Measurements from ENCODE around the gene COMT. TPM values are rescaled to one million over a fixed set of nuclear protein-coding genes. Genes with fewer than 3 reads are reported as not detected.

Gene COMT
- total and polyA plus RNA-seq, 5 donors from 2014 or later = 27.3 to 106 (median 93.0) TPM

- H3K27ac ChIP-seq (ENCODE audit: insufficient read depth, low read length, poor library complexity, severe bottlenecking) = no peak overlapping the region
- H3K9me3 ChIP-seq (ENCODE audit: control insufficient read depth in 2 of 2, low read length in 2 of 2) = no peaks in the 10 kb centered on the region
- peaks cover 5 to 43% (median 22%) of the 10 kb centered on the region in 4 donors for H3K4me1 Mint-ChIP-seq
- H3K9me3 Mint-ChIP-seq = no peaks in the 10 kb centered on the region
- H3K4me3 ChIP-seq (ENCODE audit: low read depth, low read length) = no peak overlapping the region
- peaks cover 2% of the 10 kb centered on the region for H3K36me3 ChIP-seq (ENCODE audit: control insufficient read depth, insufficient read depth, low read length)
- H3K27me3 ChIP-seq (ENCODE audit: control insufficient read depth, insufficient read depth, low read length) = no peaks in the 10 kb centered on the region
- no peaks in the 10 kb centered on the region for H3K27me3 Mint-ChIP-seq
- DNase-seq (no peak), ATAC-seq (ENCODE audit: low read depth in 2 of 2) (no peak)
- H3K36me3 Mint-ChIP-seq = peaks cover 14% of the 10 kb centered on the region
- H3K4me1 ChIP-seq (ENCODE audit: control insufficient read depth, insufficient read depth, low read length, poor library complexity, severe bottlenecking) = peaks cover 29% of the 10 kb centered on the region
- H3K27ac Mint-ChIP-seq = peak overlapping the region in 1 of 3 donors; percentile 26
- no peak overlapping the region for H3K4me3 Mint-ChIP-seq
Observed at GRCh38 chr22:19898145-19898544, 43.4 kb upstream of the COMT start.

DNA sequence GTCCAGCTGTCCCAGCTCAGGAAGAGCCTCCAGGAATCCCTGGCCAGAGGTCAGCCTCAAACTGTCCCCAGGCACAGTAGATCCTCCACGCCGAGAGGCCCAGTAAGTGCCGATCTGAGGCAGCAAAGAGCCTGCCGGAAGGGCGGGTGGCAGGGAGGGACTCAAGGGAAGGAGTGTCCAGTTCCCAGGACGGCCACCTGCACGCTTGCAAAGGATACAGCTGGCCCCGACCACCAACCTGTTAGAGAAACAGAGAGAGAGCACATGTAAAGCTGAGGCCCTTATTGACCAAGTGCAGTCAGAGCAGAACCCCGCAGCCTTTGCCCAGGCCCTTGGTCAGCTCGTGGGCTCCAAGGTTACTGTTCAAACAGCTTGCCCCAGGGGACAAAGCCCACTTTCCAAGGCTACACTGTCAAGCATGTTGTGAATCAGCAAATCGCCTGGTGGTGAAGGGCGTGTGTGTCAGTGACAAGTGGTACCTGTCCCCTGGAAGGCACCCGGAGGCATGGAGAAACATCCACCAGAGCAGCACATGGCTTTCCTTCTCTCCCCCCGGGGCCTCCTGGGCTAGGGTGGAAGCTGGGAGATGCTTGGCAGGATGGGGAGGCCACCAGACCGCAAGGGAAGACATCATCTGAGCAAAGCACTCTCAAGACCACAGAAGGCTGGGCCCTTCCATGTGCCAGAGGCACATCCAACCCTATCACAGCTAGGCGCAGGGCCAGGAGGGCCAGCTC, 42.6 kb upstream of the COMT start:
- H3K27ac ChIP-seq (ENCODE audit: insufficient read depth, low read length, poor library complexity, severe bottlenecking) = no peak overlapping the region
- no peaks in the 10 kb centered on the region for H3K9me3 ChIP-seq (ENCODE audit: control insufficient read depth in 2 of 2, low read length in 2 of 2)
- no peaks in the 10 kb centered on the region for H3K27me3 Mint-ChIP-seq
- DNase-seq (no peak), ATAC-seq (ENCODE audit: low read depth in 2 of 2) (no peak)
- peaks cover 2% of the 10 kb centered on the region for H3K36me3 ChIP-seq (ENCODE audit: control insufficient read depth, insufficient read depth, low read length)
- no peaks in the 10 kb centered on the region for H3K9me3 Mint-ChIP-seq
- H3K27ac Mint-ChIP-seq = peak overlapping the region in 1 of 3 donors; percentile 54
- H3K4me3 ChIP-seq (ENCODE audit: low read depth, low read length) = no peak overlapping the region
- no peak overlapping the region for H3K4me3 Mint-ChIP-seq
- peaks cover 5 to 35% (median 18%) of the 10 kb centered on the region in 4 donors for H3K4me1 Mint-ChIP-seq
- H3K4me1 ChIP-seq (ENCODE audit: control insufficient read depth, insufficient read depth, low read length, poor library complexity, severe bottlenecking) = peaks cover 21% of the 10 kb centered on the region
- H3K36me3 Mint-ChIP-seq = peaks cover 9% of the 10 kb centered on the region
- no peaks in the 10 kb centered on the region for H3K27me3 ChIP-seq (ENCODE audit: control insufficient read depth, insufficient read depth, low read length)

DNA sequence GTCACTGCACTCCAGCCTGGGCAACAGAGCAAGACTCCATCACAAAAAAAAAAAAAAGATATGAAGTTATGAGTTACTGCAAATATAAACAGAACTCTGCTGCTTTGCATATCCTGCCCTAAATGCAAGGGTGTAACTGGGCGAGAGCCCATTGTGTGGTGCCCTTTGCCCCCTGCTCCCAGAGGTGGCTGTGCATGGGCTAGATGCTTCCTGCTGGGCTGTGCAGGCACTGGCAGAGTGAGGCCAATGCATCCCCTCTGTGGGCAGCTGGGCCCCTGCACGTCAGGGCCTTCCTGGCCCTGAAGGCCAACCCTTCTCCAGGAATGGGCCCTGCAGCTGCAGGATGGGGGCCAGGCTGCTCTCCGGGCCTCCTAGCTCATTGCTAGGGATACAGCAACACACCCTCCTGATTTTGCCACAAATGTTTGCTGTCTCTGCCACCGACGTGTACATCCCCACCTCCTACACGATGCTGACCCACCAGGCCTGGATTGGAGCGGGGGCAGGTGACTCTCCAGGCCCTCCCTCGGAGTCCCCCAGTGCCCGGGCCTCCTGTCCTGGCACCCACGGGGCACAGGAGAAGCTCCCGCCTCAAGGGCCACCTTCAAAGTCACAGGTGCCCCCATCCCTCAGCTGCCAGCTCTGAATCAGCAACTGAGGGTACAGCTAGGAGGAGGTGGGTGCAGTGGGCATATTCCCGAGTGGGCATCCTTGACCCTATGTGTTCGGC, 40.7 kb upstream of the COMT start:
- Mint-ChIP-seq H3K4me1 (peaks cover 0 to 17% (median 11%) of the 10 kb centered on the region in 4 donors), H3K27ac (no peak overlapping the region), H3K4me3 (no peak overlapping the region), H3K27me3 (no peaks in the 10 kb centered on the region), H3K36me3 (peaks cover 6% of the 10 kb centered on the region), H3K9me3 (no peaks in the 10 kb centered on the region)
- H3K4me3 ChIP-seq (ENCODE audit: low read depth, low read length) = no peak overlapping the region
- DNase-seq = no peak
- no peak for ATAC-seq (ENCODE audit: low read depth in 2 of 2)
- H3K9me3 ChIP-seq (ENCODE audit: control insufficient read depth in 2 of 2, low read length in 2 of 2) = no peaks in the 10 kb centered on the region
- no peaks in the 10 kb centered on the region for H3K27me3 ChIP-seq (ENCODE audit: control insufficient read depth, insufficient read depth, low read length)
- H3K27ac ChIP-seq (ENCODE audit: insufficient read depth, low read length, poor library complexity, severe bottlenecking) = no peak overlapping the region
- H3K4me1 ChIP-seq (ENCODE audit: control insufficient read depth, insufficient read depth, low read length, poor library complexity, severe bottlenecking) = peaks cover 11% of the 10 kb centered on the region
- peaks cover 2% of the 10 kb centered on the region for H3K36me3 ChIP-seq (ENCODE audit: control insufficient read depth, insufficient read depth, low read length)

DNA sequence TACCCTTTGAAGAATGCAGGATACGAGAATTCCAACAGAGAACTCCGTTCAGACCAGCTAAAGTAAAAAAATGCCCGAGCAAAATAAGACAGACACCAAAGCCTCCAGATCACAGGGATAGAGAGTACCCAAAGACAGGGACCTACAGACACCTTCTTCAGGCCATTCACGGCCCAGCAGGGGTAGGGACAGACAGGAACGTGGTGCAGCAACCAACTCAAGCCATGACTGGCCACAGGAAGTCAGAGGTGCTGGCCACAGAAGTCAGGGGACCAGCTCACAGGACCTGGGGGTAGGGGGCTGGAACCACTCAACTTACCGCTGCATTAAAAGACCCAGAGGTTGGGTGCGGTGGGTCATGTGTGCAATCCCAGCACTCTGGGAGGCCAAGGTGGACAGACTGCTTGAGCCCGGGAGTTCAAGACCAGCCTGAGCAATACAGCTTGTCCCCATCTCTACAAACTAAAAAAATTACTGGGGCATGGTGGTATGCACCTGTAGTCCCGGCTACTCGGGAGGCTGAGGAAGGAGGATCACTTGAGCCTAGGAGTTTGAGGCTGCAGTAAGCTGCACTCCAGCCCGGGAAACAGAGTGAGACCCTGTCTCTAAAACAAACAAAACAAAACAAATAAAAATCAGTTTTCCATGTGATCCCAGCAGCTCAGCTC, 39.9 kb upstream of the COMT start:
- Mint-ChIP-seq H3K27ac (no peak overlapping the region), H3K4me3 (no peak overlapping the region), H3K9me3 (no peaks in the 10 kb centered on the region), H3K27me3 (no peaks in the 10 kb centered on the region), H3K4me1 (peaks cover 0 to 9% (median 6%) of the 10 kb centered on the region in 4 donors), H3K36me3 (peaks cover 9% of the 10 kb centered on the region)
- ATAC-seq (ENCODE audit: low read depth in 2 of 2) (no peak), DNase-seq (no peak)
- H3K4me3 ChIP-seq (ENCODE audit: low read depth, low read length) = no peak overlapping the region
- no peaks in the 10 kb centered on the region for H3K27me3 ChIP-seq (ENCODE audit: control insufficient read depth, insufficient read depth, low read length)
- peaks cover 2% of the 10 kb centered on the region for H3K36me3 ChIP-seq (ENCODE audit: control insufficient read depth, insufficient read depth, low read length)
- H3K9me3 ChIP-seq (ENCODE audit: control insufficient read depth in 2 of 2, low read length in 2 of 2) = no peaks in the 10 kb centered on the region
- no peak overlapping the region for H3K27ac ChIP-seq (ENCODE audit: insufficient read depth, low read length, poor library complexity, severe bottlenecking)
- peaks cover 5% of the 10 kb centered on the region for H3K4me1 ChIP-seq (ENCODE audit: control insufficient read depth, insufficient read depth, low read length, poor library complexity, severe bottlenecking)

DNA sequence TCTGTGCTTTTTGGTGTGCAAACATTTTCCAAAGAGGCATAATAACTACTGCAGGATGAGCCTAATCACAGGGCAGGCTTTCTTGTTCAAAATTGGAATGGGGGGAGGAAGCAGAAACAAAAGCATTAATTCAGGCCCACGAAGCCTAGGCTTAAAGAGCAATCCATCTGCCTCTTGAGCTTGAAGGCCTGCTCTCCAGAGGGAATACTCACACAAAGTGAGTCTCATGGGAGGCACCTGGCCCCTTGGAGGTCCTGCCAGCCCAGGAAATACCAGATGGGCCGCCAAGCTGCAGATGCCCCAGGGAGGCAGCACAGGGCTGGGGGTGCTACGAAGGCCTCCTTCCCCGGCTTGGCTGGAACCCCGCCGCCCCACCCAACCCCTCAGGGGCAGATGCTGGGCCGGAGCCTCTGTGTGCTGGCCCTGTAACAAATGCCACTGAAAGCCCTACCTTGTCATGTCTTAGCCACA, 39.3 kb upstream of the COMT start:
- H3K36me3 Mint-ChIP-seq = peaks cover 9% of the 10 kb centered on the region
- H3K27me3 ChIP-seq (ENCODE audit: control insufficient read depth, insufficient read depth, low read length) = no peaks in the 10 kb centered on the region
- ATAC-seq (ENCODE audit: low read depth in 2 of 2) (no peak), DNase-seq (no peak)
- H3K27ac ChIP-seq (ENCODE audit: insufficient read depth, low read length, poor library complexity, severe bottlenecking) = no peak overlapping the region
- no peaks in the 10 kb centered on the region for H3K9me3 ChIP-seq (ENCODE audit: control insufficient read depth in 2 of 2, low read length in 2 of 2)
- peaks cover 2% of the 10 kb centered on the region for H3K36me3 ChIP-seq (ENCODE audit: control insufficient read depth, insufficient read depth, low read length)
- H3K4me1 Mint-ChIP-seq = peaks cover 0 to 4% (median 3%) of the 10 kb centered on the region in 4 donors
- H3K4me3 ChIP-seq (ENCODE audit: low read depth, low read length) = no peak overlapping the region
- H3K27me3 Mint-ChIP-seq = no peaks in the 10 kb centered on the region
- no peak overlapping the region for H3K4me3 Mint-ChIP-seq
- no peaks in the 10 kb centered on the region for H3K9me3 Mint-ChIP-seq
- H3K27ac Mint-ChIP-seq = no peak overlapping the region
- no peaks in the 10 kb centered on the region for H3K4me1 ChIP-seq (ENCODE audit: control insufficient read depth, insufficient read depth, low read length, poor library complexity, severe bottlenecking)

DNA sequence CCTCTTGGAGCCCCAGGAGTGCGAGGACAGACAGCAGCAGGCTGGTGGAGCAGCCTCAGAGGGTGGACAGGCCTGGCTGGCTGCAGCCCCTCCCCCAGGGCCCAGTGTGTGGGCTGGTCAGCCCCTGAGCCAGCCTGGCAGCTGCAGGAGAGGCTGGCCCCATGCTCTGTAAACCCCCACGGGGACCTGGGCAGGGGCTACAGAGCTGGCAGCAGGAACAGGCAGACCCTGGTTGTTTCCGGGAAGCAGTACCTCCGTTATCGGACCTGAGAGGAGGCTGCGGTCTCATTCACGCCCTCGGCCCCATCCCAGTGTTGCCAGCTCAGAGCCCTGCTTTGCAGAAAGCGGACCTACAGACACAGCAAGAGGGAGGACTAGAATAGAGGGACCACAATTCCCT, 38.5 kb upstream of the COMT start:
- Mint-ChIP-seq H3K9me3 (no peaks in the 10 kb centered on the region), H3K4me1 (peaks cover 0 to 4% (median under 1%) of the 10 kb centered on the region in 4 donors), H3K27me3 (no peaks in the 10 kb centered on the region), H3K36me3 (peaks cover 9% of the 10 kb centered on the region), H3K27ac (no peak overlapping the region), H3K4me3 (no peak overlapping the region)
- no peaks in the 10 kb centered on the region for H3K27me3 ChIP-seq (ENCODE audit: control insufficient read depth, insufficient read depth, low read length)
- DNase-seq (no peak), ATAC-seq (ENCODE audit: low read depth in 2 of 2) (no peak)
- no peaks in the 10 kb centered on the region for H3K4me1 ChIP-seq (ENCODE audit: control insufficient read depth, insufficient read depth, low read length, poor library complexity, severe bottlenecking)
- H3K9me3 ChIP-seq (ENCODE audit: control insufficient read depth in 2 of 2, low read length in 2 of 2) = no peaks in the 10 kb centered on the region
- H3K36me3 ChIP-seq (ENCODE audit: control insufficient read depth, insufficient read depth, low read length) = peaks cover under 1% of the 10 kb centered on the region
- H3K4me3 ChIP-seq (ENCODE audit: low read depth, low read length) = no peak overlapping the region
- no peak overlapping the region for H3K27ac ChIP-seq (ENCODE audit: insufficient read depth, low read length, poor library complexity, severe bottlenecking)

DNA sequence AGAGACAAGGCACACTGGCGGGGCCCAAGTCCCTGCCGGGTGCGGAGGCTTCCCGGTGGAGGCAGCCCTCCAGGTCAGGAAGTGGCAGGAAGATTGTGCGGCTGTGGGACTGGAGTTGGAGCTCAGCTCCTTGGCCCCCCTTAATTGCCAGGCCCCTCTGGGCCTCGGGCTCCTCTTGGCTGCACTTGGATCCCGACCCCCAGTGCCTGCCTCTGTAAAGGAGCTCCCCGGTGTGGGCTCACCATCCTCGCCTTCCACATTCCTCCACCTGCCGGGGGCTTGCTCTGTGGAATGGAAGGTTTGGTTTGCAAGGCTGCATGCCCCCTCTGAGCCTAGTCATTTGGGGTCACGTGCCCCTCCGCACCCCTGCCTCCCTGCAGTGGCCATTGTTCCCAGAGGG, 38.1 kb upstream of the COMT start:
- Histone ChIP-seq H3K4me1 (ENCODE audit: control insufficient read depth, insufficient read depth, low read length, poor library complexity, severe bottlenecking) (no peaks in the 10 kb centered on the region), H3K27ac (ENCODE audit: insufficient read depth, low read length, poor library complexity, severe bottlenecking) (no peak overlapping the region), H3K27me3 (ENCODE audit: control insufficient read depth, insufficient read depth, low read length) (no peaks in the 10 kb centered on the region), H3K4me3 (ENCODE audit: low read depth, low read length) (no peak overlapping the region), H3K36me3 (ENCODE audit: control insufficient read depth, insufficient read depth, low read length) (peaks cover 3% of the 10 kb centered on the region), H3K9me3 (ENCODE audit: control insufficient read depth in 2 of 2, low read length in 2 of 2) (no peaks in the 10 kb centered on the region)
- DNase-seq (no peak), ATAC-seq (ENCODE audit: low read depth in 2 of 2) (no peak)
- Mint-ChIP-seq H3K4me1 (peaks cover 0 to 4% (median 2%) of the 10 kb centered on the region in 4 donors), H3K27me3 (no peaks in the 10 kb centered on the region), H3K4me3 (no peak overlapping the region), H3K36me3 (peaks cover 9% of the 10 kb centered on the region), H3K27ac (no peak overlapping the region), H3K9me3 (no peaks in the 10 kb centered on the region)
